ENCODE measurements around the gene PAQR6.
A peak's percentile ranks its signal among the peaks of the same experiment; 100 is the strongest.

The PAQR6 gene

GRCh38 chr1:156247460-156248322, at the start of gene PAQR6:
Gene PAQR6 (minus strand): TSS chr1:156248056. CDS start chr1:156246731, 1,325 bp downstream.
- DNase-seq (ENCODE audit: low read depth in 2 of 3, low spot score in 2 of 3), result no peak

GRCh38 chr1:156295391-156295947, 47.6 kb upstream of the PAQR6 start, which contains the start of gene GLMP:
Gene GLMP (minus strand): TSS chr1:156295679. CDS start chr1:156295645, 34 bp downstream.
- DNase-seq (ENCODE audit: low read depth in 2 of 3, low spot score in 2 of 3), result no peak

- DNase-seq (ENCODE audit: low read depth in 2 of 3, low spot score in 2 of 3), result no peak
Observed at GRCh38 chr1:156293895-156294294, 46.0 kb upstream of the PAQR6 start.

GRCh38 chr1:156293098-156293434, 45.2 kb upstream of the PAQR6 start:
- no peak for DNase-seq (ENCODE audit: low read depth in 2 of 3, low spot score in 2 of 3)

DNA sequence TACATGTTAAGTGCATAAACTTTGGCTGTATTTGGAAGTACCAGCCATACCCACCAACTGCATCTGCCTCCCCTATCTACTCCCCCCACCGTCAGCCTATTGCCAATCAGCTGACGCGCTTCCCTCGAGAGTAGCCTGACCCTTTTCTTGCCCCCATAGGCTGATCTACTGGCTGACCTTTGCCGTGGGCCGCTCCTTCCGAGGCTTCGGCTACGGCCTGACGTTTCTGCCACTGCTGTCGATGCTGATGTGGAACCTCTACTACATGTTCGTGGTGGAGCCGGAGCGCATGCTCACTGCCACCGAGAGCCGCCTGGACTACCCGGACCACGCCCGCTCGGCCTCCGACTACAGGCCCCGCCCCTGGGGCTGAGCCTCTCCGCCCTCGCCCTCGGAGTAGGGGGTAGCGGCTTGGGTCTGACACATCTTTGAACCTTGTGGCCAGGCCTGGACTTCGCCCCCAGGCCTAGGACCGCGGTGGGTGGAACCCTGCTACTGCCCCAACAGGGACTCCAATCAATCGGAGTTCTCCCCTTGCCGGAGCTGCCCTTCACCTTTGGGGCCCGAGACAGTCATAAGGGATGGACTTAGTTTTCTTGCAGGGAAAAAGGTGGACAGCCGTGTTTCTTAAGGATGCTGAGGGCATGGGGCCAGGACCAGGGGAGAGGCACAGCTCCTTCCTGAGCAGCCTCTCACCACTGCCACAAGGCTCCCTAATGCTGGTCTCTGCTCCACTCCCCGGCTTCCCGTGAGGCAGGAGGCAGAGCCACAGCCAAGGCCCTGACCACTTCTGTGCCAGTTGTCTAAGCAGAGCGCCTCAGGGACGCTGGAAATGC, 43.6 kb upstream of the PAQR6 start:
- DNase-seq (ENCODE audit: low read depth in 2 of 3, low spot score in 2 of 3), result no peak

GRCh38 chr1:156289857-156290256, 42.0 kb upstream of the PAQR6 start:
- no peak for DNase-seq (ENCODE audit: low read depth in 2 of 3, low spot score in 2 of 3)

DNA sequence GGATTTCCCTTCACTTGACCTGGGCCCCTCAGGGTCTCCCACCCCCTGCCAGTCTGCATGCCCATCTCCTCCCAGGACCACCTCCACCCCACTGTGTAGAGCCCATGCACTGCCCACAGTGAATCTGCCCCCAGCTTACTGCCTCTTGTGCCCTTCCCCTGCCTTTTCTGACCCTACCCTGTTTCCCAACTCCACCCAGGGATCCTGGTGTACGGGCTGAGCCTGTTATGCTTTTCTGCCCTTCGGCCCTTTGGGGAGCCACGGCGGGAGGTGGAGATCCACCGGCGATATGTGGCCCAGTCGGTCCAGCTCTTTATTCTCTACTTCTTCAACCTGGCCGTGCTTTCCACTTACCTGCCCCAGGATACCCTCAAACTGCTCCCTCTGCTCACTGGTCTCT, 38.2 kb upstream of the PAQR6 start:
- DNase-seq (ENCODE audit: low read depth in 2 of 3, low spot score in 2 of 3), result no peak

DNA sequence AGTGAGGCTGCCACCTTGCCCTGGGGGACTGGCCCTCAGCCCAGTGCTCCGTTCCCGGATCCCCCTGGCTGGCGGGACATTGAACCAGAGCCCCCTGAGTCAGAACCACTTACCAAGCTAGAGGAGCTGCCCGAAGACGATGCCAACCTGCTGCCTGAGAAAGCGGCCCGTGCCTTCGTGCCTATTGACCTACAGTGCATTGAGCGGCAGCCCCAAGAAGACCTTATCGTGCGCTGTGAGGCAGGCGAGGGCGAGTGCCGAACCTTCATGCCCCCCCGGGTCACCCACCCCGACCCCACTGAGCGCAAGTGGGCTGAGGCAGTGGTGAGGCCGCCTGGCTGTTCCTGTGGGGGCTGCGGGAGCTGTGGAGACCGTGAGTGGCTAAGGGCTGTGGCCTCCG, 37.6 kb upstream of the PAQR6 start:
- no peak for DNase-seq (ENCODE audit: low read depth in 2 of 3, low spot score in 2 of 3)

- DNase-seq (ENCODE audit: low read depth in 2 of 3, low spot score in 2 of 3), result no peak
Observed at GRCh38 chr1:156284757-156285156, 36.9 kb upstream of the PAQR6 start.

DNA sequence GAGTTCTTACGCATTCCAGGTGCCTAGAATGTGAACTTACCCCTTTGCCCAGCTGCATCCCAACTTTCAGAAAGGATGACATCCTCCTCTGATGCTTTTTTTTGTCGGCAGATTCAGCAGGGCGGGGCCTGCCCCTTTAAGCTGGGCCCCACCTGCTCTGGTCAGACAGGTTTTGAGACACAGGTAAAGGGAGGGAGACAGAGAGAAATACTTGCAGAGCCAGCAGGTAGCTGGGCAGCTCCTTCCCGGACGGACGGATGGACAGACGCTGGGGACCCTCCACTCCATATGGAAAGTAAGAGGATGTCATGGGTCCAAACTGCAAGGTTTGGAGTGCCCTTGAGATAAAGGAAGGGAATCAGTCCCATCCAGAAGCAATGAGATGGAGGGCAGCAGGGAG, 36.3 kb upstream of the PAQR6 start, which contains the start of gene TMEM79:
TSS of gene TMEM79 (plus strand) at position 214 of the 400 bp plus-strand sequence. CDS start 902 bp downstream, outside the sequence.
- no peak for DNase-seq (ENCODE audit: low read depth in 2 of 3, low spot score in 2 of 3)

GRCh38 chr1:156283521-156283920, 35.7 kb upstream of the PAQR6 start:
- DNase-seq (ENCODE audit: low read depth in 2 of 3, low spot score in 2 of 3), result no peak

GRCh38 chr1:156282479-156283222, 34.8 kb upstream of the PAQR6 start, which contains the start of gene SMG5:
Gene SMG5 (minus strand): TSS chr1:156282825. CDS start chr1:156282680, 145 bp downstream.
- peak; percentile 83 to 89 (median 86) for DNase-seq (ENCODE audit: low read depth in 2 of 3, low spot score in 2 of 3)

GRCh38 chr1:156281693-156282478, 34.0 kb upstream of the PAQR6 start:
- DNase-seq (ENCODE audit: low read depth in 2 of 3, low spot score in 2 of 3), result no peak

DNA sequence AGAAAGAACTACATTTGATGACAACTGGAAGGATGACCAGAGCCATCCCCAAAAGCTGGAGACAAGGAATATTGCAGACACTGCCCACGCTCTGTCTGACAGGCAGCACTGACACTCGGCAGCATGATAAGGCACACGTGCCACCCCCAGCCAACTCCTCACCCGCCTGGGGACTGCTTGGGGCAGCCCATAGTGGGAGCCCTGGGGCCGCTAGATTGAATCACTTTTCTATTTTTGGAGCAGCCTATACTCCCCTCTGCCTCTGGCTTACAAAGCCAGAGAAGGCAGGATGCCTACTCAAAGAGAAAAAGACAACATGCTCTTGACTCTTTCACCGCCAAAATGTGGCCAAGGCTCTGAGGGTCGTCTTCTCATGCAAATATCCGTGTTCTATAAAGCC, 33.4 kb upstream of the PAQR6 start:
- peak in 1 of 3 experiments; percentile 18 for DNase-seq (ENCODE audit: low read depth in 2 of 3, low spot score in 2 of 3)

GRCh38 chr1:156279837-156280236, 32.0 kb upstream of the PAQR6 start:
- no peak for DNase-seq (ENCODE audit: low read depth in 2 of 3, low spot score in 2 of 3)

DNA sequence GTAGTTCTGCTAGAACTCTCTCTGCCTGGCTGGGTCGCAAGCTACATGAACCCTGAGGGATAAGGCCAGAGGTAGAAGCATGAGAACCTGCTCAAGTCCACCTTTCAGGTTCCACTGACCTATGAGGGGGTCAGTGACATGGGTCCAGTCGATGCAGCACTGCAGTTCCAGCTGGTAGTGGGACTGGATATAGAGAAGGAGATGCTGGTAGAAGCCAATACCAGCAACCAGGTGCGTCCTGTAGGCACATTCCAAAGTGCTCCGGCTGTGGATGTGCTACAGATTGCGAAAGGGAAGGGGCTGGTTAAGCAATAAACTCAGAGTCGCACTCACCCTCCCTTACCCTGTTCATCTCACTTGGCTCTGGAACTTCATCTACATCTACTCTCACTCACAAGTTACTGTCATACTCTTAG, 29.1 kb upstream of the PAQR6 start:
- DNase-seq (ENCODE audit: low read depth in 2 of 3, low spot score in 2 of 3), result no peak

- DNase-seq (ENCODE audit: low read depth in 2 of 3, low spot score in 2 of 3), result no peak
Observed at GRCh38 chr1:156276532-156276931, 28.7 kb upstream of the PAQR6 start.

- no peak for DNase-seq (ENCODE audit: low read depth in 2 of 3, low spot score in 2 of 3)
Observed at GRCh38 chr1:156270314-156270713, 22.5 kb upstream of the PAQR6 start.

- DNase-seq (ENCODE audit: low read depth in 2 of 3, low spot score in 2 of 3), result no peak
Observed at GRCh38 chr1:156268336-156268735, 20.5 kb upstream of the PAQR6 start.

DNA sequence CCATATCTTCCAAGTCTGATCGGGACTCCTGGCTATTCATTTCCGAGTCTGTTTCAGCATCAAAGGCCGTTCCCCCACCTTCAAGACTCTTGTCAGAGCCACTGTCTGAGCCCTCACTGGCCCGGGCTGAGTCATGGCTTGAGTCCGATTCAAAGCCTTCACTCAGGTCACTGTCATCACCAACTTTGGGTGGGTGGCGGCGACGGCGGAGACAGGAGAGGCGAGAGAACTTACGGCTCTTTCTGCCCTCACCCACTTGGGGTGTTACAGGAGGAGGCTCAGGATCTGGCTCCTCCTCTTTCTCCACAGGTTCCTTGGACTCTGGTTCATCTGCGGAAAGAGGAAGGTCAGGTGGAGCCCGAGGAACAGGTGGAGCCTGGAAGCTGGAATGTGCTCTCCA, 18.2 kb upstream of the PAQR6 start:
- DNase-seq (ENCODE audit: low read depth in 2 of 3, low spot score in 2 of 3), result no peak

Measured in activated CD8-positive, alpha-beta memory T cell treated with anti-CD3 and anti-CD28 coated beads for 48 hours (primary cell).